ENCODE results near the gene PEX7. TPM values are rescaled to one million over a fixed set of nuclear protein-coding genes. Genes with fewer than 3 reads are reported as not detected.
"Not testable (repeated sequence)": the region's sequence is repeated elsewhere in the genome, so short reads cannot be mapped to it uniquely, and the experiment has no call there.

PEX7 gene
- total RNA-seq, 1 donor from 2014 or later, result 6.9 TPM

DNA sequence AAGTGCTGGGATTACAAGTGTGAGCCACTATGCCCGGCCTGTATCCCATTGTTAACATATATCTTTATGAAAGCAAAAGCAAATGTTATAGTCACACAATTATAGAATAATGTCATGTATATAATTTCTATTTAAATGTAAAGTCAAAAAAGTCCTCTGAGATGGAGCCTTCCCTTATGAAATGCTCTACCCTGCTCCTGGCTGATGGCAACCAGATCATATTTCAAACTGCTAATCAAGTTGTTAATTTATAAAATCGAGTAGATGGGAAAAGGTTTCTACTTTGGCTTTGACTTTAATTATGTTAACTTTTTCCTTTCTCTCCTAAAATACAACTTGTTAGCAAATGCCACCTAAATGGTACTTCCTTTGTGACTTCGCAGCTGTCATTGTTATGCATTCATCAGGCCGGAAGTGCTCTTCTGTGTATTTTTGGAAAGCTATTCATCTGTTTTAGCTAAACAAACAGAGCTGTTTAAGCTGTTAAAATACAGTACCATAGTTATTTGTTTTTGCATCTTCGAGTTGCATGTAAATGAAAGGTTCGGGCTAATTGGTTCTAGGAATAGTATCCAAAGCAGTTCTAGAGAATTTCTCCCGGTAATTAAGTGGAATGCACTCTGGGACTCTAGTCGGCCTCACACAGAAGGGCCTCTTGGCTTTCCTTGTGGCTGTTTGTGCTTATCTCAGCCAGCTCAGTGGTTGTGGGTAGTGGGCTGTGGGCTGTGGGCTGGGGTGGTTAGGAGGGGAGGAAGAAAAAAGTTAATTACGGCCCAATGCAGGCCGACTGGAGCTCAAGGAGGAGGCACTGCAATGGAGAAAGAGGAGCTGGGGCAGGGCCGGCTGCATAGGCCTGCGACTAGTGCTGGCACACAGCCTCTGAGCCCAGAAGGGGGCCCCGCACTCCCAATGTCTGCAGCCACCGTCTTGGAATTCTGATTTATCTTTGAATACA, 134.5 kb downstream of the PEX7 start:
- peaks cover 5% of the 10 kb centered on the region for H3K27me3 Mint-ChIP-seq
- no peak for DNase-seq (ENCODE audit: low spot score, unreplicated experiment)
- no peak overlapping the region for H3K27ac Mint-ChIP-seq
- peaks cover 23% of the 10 kb centered on the region for H3K4me1 Mint-ChIP-seq (ENCODE audit: low read depth)
- H3K36me3 Mint-ChIP-seq (ENCODE audit: insufficient read depth), result no peaks in the 10 kb centered on the region
- TF ChIP-seq, protein P1, sequence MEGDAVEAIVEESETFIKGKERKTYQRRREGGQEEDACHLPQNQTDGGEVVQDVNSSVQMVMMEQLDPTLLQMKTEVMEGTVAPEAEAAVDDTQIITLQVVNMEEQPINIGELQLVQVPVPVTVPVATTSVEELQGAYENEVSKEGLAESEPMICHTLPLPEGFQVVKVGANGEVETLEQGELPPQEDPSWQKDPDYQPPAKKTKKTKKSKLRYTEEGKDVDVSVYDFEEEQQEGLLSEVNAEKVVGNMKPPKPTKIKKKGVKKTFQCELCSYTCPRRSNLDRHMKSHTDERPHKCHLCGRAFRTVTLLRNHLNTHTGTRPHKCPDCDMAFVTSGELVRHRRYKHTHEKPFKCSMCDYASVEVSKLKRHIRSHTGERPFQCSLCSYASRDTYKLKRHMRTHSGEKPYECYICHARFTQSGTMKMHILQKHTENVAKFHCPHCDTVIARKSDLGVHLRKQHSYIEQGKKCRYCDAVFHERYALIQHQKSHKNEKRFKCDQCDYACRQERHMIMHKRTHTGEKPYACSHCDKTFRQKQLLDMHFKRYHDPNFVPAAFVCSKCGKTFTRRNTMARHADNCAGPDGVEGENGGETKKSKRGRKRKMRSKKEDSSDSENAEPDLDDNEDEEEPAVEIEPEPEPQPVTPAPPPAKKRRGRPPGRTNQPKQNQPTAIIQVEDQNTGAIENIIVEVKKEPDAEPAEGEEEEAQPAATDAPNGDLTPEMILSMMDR (IDR thresholded peaks at IDR 0.05; ENCODE audit: unreplicated experiment), result peak; percentile 33
- H3K9me3 Mint-ChIP-seq (ENCODE audit: low read depth), result no peaks in the 10 kb centered on the region
- no peak overlapping the region for H3K4me3 Mint-ChIP-seq (ENCODE audit: low read depth)

DNA sequence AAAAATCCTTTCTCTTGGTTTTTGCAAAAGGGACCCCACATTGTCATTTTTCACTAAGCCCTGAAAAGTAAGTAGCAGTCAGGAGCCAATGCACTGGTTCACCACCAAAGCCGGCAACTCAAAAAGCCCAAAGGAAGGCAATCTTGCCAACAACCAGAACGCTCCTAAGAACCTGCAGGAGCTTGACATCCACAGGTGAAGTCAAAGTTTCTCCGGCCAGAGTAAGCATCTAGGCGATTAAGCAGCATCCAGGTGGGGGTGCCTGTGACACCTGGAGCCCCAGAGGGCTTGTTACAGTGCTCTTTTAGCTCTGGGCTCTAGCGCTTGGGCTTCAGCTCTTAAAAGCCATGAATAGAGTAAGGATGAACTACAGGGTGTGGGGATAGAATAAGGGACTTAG, 135.8 kb downstream of the PEX7 start:
- DNase-seq (ENCODE audit: low spot score, unreplicated experiment), result no peak
- Mint-ChIP-seq H3K27me3 (peaks cover 5% of the 10 kb centered on the region), H3K9me3 (ENCODE audit: low read depth) (no peaks in the 10 kb centered on the region), H3K27ac (no peak overlapping the region), H3K36me3 (ENCODE audit: insufficient read depth) (no peaks in the 10 kb centered on the region), H3K4me1 (ENCODE audit: low read depth) (peaks cover 27% of the 10 kb centered on the region), H3K4me3 (ENCODE audit: low read depth) (no peak overlapping the region)
- TF ChIP-seq, protein P1 (IDR thresholded peaks at IDR 0.05; ENCODE audit: unreplicated experiment), result no peak

DNA sequence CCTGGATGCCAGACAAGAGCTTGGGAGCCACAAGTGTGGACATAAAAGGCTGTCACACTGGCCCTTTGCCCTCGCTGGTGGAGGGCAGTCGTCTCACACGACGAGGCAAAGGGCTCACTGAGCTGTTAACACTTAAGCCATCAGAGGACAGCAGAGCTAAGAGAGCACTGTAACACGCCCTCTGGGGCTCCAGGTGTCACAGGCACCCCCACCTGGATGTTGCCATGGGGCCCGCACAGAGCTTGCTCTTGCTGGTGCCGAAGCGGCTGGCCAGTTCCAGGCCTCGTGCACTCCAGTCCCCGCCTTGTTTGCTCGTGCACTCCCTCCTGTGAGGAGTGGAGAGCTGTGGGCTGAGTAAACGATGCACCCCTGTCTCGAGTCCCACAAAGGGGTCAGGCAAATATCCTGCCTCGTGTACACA, 137.1 kb downstream of the PEX7 start:
- TF ChIP-seq, protein P1 (IDR thresholded peaks at IDR 0.05; ENCODE audit: unreplicated experiment), result no peak
- peak overlapping the region; percentile 93 for H3K27ac Mint-ChIP-seq

DNA sequence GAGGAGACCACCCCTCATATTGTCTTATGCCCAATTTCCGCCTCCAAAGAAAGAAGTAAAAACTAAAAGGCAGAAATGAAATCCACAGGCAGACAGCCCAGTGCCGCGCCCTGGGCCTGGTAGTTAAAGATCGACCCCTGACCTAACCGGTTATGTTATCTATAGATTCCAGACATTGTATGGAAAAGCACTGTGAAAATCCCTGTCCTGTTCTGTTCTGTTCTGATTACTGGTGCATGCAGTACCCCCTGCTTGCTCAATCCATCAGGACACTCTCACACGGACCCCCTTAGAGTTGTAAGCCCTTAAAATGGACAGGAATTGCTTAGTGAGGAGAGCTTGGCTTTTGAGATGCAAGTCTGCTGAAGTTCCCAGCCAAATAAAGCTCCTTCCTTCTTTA, 137.5 kb downstream of the PEX7 start:
- peak overlapping the region; percentile 44 for H3K4me3 Mint-ChIP-seq (ENCODE audit: low read depth)
- peaks cover 27% of the 10 kb centered on the region for H3K4me1 Mint-ChIP-seq (ENCODE audit: low read depth)
- H3K36me3 Mint-ChIP-seq (ENCODE audit: insufficient read depth); H3K27me3 Mint-ChIP-seq; H3K9me3 Mint-ChIP-seq (ENCODE audit: low read depth); DNase-seq (ENCODE audit: low spot score, unreplicated experiment): not testable (repeated sequence)
- H3K27ac Mint-ChIP-seq, result peak overlapping the region; percentile 93

More for the DNA sequence above, 137.1 kb downstream of the PEX7 start:
- Mint-ChIP-seq H3K27me3 (peaks cover 5% of the 10 kb centered on the region), H3K4me3 (ENCODE audit: low read depth) (peak overlapping the region; percentile 44), H3K4me1 (ENCODE audit: low read depth) (peaks cover 27% of the 10 kb centered on the region), H3K9me3 (ENCODE audit: low read depth) (no peaks in the 10 kb centered on the region), H3K36me3 (ENCODE audit: insufficient read depth) (no peaks in the 10 kb centered on the region)
- peak; percentile 35 for DNase-seq (ENCODE audit: low spot score, unreplicated experiment)

DNA sequence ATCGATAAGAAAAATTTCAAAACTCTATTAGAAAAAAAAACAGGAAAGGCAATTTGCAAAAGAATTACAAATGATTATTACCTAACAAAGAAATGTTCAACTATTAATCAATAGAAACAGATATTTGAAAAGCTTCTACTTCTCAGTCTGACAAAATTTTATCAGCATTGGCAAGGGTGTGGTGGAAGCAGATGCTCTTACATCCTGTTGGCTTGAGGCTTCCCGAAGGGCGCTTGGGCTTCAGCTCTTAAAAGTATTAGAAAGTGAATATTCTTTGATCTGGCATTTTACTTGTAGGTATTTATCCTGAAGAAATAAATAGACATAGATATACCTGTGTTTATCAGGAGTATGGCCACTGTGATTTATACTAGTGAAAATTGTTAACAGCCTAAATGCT, 138.4 kb downstream of the PEX7 start:
- peaks cover 27% of the 10 kb centered on the region for H3K4me1 Mint-ChIP-seq (ENCODE audit: low read depth)
- H3K27me3 Mint-ChIP-seq, result no peaks in the 10 kb centered on the region
- H3K27ac Mint-ChIP-seq, result no peak overlapping the region
- no peak overlapping the region for H3K4me3 Mint-ChIP-seq (ENCODE audit: low read depth)
- TF ChIP-seq, protein P1 (IDR thresholded peaks at IDR 0.05; ENCODE audit: unreplicated experiment), result no peak
- no peaks in the 10 kb centered on the region for H3K9me3 Mint-ChIP-seq (ENCODE audit: low read depth)
- no peak for DNase-seq (ENCODE audit: low spot score, unreplicated experiment)
- no peaks in the 10 kb centered on the region for H3K36me3 Mint-ChIP-seq (ENCODE audit: insufficient read depth)

Measured in progenitor cell of endocrine pancreas (in vitro differentiated cells).